Activated CD8-positive, alpha-beta T cell treated with anti-CD3 and anti-CD28 coated beads for 36 hours (primary cell): Measurements from ENCODE around the gene ARL14EP. TPM values are rescaled to one million over a fixed set of nuclear protein-coding genes. Genes with fewer than 3 reads are reported as not detected.

ENCODE experiments used
- ATAC-seq: fragments of 200-7000 bp; cut with Tn5 transposase; one replicate; pipeline ENCODE4 v1.10.0; 2021; ENCODE audit warnings: mild to moderate bottlenecking, moderate library complexity
- CTCF ChIA-PET: fragments of 350-600 bp; sonication (Branson Sonifier 250); formaldehyde crosslinking; loops from one replicate; lab custom pipeline; 2021; ENCODE audit warnings: antibody characterized with exemption; lab: Charles Lee
- POLR2A ChIA-PET: fragments of 350-600 bp; sonication (Branson Sonifier 250); formaldehyde crosslinking; loops from one replicate; lab custom pipeline; 2021; ENCODE audit warnings: antibody characterized with exemption; lab: Charles Lee
- DNase-seq: peaks from one replicate; pipeline ENCODE4 v3.0.0-alpha.2; 2020
- H3K27ac Mint-ChIP-seq: one replicate; pipeline ENCODE4 v1.8.0; 2021; ENCODE audit warnings: mild to moderate bottlenecking, mixed read lengths
- H3K27me3 Mint-ChIP-seq: one replicate; pipeline ENCODE4 v1.8.0; 2021; ENCODE audit warnings: mixed read lengths
- H3K36me3 Mint-ChIP-seq: one replicate; pipeline ENCODE4 v1.8.0; 2021; ENCODE audit warnings: low read depth, mixed read lengths
- H3K4me1 Mint-ChIP-seq: one replicate; pipeline ENCODE4 v1.8.0; 2021; ENCODE audit warnings: low read depth, mixed read lengths
- H3K4me3 Mint-ChIP-seq: one replicate; pipeline ENCODE4 v1.8.0; 2021; ENCODE audit warnings: mild to moderate bottlenecking, moderate library complexity, mixed read lengths
- H3K9me3 Mint-ChIP-seq: one replicate; pipeline ENCODE4 v1.8.0; 2021; ENCODE audit warnings: mixed read lengths
- intact Hi-C: fragments of 100-400 bp; cut with micrococcal nuclease; formaldehyde crosslinking; loops from one replicate; pipeline ENCODE4 v1.10.0; 2022
- total RNA-seq, 2 experiments: library from RNA; stranded (reverse); gene quantifications; one replicate each; pipeline ENCODE4 v1.2.3, GENCODE V29; 2021
- TF ChIP-seq, protein P1 (sequence below): fragments of 200-600 bp; IDR thresholded peaks from one replicate; pipeline ENCODE4 v1.8.0; 2022; ENCODE audit warnings: antibody characterized with exemption, mild to moderate bottlenecking

The ARL14EP gene
- total RNA-seq, 2 experiments from 2014 or later = 23.3 to 28.3 TPM

DNA sequence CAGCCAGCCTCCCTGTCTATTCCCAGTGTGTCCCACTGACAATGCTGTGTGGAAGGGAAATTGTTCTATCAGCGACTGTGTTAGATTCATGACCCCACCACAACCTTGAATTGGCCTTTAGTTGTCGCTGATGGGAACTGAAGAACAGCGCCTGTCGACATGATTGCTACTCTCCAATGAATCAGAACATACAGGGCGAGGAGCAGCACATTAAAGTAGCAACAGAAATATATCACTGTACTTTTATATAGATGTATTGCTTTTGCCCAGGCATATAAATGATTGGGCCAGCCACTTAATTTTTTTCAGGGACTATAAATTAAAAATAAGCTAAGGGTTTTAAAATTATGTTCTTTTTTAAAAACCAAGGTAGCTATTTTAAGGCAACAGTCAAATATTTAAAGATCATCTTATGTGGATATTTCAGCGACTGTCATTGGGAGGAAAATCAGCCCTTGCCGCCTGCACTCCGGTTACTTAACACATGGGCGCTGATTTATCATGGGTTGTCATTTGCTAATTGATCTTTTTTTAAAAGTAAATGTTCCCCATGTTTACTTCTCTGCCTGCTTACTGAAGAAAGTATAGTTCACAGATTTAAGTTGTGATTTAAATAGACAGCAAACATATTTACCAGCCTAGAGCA, 42.1 kb downstream of the ARL14EP start:
- Mint-ChIP-seq H3K9me3 (no peaks in the 10 kb centered on the region), H3K4me3 (no peak overlapping the region), H3K36me3 (no peaks in the 10 kb centered on the region), H3K27me3 (no peaks in the 10 kb centered on the region), H3K4me1 (no peaks in the 10 kb centered on the region), H3K27ac (no peak overlapping the region)
- ATAC-seq (no peak), DNase-seq (no peak)
- TF ChIP-seq, protein P1, sequence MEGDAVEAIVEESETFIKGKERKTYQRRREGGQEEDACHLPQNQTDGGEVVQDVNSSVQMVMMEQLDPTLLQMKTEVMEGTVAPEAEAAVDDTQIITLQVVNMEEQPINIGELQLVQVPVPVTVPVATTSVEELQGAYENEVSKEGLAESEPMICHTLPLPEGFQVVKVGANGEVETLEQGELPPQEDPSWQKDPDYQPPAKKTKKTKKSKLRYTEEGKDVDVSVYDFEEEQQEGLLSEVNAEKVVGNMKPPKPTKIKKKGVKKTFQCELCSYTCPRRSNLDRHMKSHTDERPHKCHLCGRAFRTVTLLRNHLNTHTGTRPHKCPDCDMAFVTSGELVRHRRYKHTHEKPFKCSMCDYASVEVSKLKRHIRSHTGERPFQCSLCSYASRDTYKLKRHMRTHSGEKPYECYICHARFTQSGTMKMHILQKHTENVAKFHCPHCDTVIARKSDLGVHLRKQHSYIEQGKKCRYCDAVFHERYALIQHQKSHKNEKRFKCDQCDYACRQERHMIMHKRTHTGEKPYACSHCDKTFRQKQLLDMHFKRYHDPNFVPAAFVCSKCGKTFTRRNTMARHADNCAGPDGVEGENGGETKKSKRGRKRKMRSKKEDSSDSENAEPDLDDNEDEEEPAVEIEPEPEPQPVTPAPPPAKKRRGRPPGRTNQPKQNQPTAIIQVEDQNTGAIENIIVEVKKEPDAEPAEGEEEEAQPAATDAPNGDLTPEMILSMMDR = no peak
- POLR2A ChIA-PET = no interaction called here
- CTCF ChIA-PET = interaction anchor here (1.3 kb wide), 1 partner anchor 11 kb away, joined by 3 read pairs; no protein-coding TSS in a partner anchor
- intact Hi-C loops = no loop called here

DNA sequence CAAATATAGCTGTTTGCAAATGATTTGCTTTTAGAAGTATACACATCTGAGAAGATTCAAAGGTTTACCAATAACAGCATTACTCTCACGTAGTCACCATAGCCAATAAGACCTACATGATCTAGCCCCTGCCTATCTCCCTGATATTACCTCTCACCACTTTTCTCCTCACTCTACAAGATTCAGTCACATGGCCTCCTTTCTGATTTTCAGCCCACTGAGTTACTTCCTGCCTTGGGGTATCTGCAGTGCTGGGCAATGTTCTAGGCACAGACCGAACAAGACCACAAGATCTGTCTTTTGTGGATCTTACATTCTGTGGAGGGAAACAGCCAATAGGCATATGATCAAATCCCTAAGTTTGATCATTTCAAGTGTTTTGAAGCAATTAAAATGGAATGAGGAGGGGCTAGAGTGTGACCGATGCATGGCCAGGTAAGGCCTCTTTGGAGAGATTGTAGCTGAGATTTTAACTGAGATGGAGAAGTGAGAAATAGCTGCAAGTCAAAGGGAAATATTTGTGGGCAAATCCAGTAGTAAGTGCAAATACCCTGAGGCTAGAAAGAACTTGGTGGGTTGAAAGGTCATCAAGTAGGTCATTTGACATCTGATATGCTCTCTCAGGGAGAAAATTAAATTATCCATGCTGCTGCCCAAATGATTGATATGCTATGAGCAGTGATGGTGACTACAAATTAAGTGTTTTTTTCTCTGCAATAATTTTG, 43.1 kb downstream of the ARL14EP start:
- Mint-ChIP-seq H3K9me3 (no peaks in the 10 kb centered on the region), H3K4me1 (no peaks in the 10 kb centered on the region), H3K36me3 (no peaks in the 10 kb centered on the region), H3K4me3 (no peak overlapping the region), H3K27me3 (no peaks in the 10 kb centered on the region), H3K27ac (no peak overlapping the region)
- ATAC-seq (no peak), DNase-seq (no peak)
- TF ChIP-seq, protein P1 = no peak
- CTCF ChIA-PET = no interaction called here
- intact Hi-C loops = no loop called here
- POLR2A ChIA-PET = no interaction called here

DNA sequence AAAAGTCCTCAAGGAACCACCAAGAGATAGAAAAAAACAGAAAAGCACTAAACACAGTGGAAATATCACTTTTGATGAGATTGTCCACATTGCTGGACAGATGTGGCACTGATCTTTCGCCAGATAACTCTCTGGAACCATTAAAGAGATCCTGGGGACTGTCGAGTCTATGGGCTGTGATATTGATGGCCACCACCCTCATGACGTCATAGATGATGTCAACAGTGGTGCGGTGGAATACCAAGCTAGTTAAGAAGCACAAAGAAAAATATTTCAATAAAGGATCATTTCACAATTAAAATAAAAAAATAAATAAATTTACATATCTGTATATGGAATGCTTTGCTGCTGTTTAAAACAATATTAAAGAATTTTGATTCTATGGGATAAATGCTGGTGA, 45.5 kb downstream of the ARL14EP start:
- CTCF ChIA-PET = no interaction called here
- Mint-ChIP-seq H3K27ac (no peak overlapping the region), H3K36me3 (no peaks in the 10 kb centered on the region), H3K27me3 (peaks cover under 1% of the 10 kb centered on the region), H3K9me3 (no peaks in the 10 kb centered on the region), H3K4me1 (no peaks in the 10 kb centered on the region), H3K4me3 (no peak overlapping the region)
- TF ChIP-seq, protein P1 = no peak
- no peak for DNase-seq
- intact Hi-C loops = no loop called here
- POLR2A ChIA-PET = no interaction called here
- ATAC-seq = no peak

GRCh38 chr11:30370164-30370563, 47.3 kb downstream of the ARL14EP start:
- H3K9me3 Mint-ChIP-seq = no peaks in the 10 kb centered on the region
- CTCF ChIA-PET = no interaction called here
- H3K27ac Mint-ChIP-seq = no peak overlapping the region
- no peaks in the 10 kb centered on the region for H3K36me3 Mint-ChIP-seq
- TF ChIP-seq, protein P1 = no peak
- DNase-seq (no peak), ATAC-seq (no peak)
- intact Hi-C loops = no loop called here
- no peak overlapping the region for H3K4me3 Mint-ChIP-seq
- H3K4me1 Mint-ChIP-seq = no peaks in the 10 kb centered on the region
- POLR2A ChIA-PET = no interaction called here
- H3K27me3 Mint-ChIP-seq = peaks cover 5% of the 10 kb centered on the region

- no peak for DNase-seq
- TF ChIP-seq, protein P1 = no peak
- ChIA-PET POLR2A (no interaction called here), CTCF (no interaction called here)
- Mint-ChIP-seq H3K4me1 (no peaks in the 10 kb centered on the region), H3K27me3 (peaks cover 7% of the 10 kb centered on the region), H3K4me3 (no peak overlapping the region), H3K27ac (no peak overlapping the region), H3K36me3 (no peaks in the 10 kb centered on the region), H3K9me3 (no peaks in the 10 kb centered on the region)
- no peak for ATAC-seq
- intact Hi-C loops = no loop called here
Observed at GRCh38 chr11:30377347-30377746, 54.4 kb downstream of the ARL14EP start.
